Activated CD4-positive, alpha-beta T cell treated with anti-CD3 and anti-CD28 coated beads for 48 hours (primary cell): ENCODE results near the gene GANAB.
A peak's percentile ranks its signal among the peaks of the same experiment; 100 is the strongest.
"Not testable (repeated sequence)": the region's sequence is repeated elsewhere in the genome, so short reads cannot be mapped to it uniquely, and the experiment has no call there.

ENCODE experiments used
- DNase-seq: peaks from one replicate; pipeline ENCODE4 v3.0.0-alpha.2; 2020

GANAB gene

GRCh38 chr11:62600367-62601121, 45.9 kb downstream of the GANAB start:
- no peak for DNase-seq

GRCh38 chr11:62599901-62600300, 46.5 kb downstream of the GANAB start:
- no peak for DNase-seq

GRCh38 chr11:62599069-62599696, 47.2 kb downstream of the GANAB start:
- DNase-seq = peak; percentile 98

GRCh38 chr11:62595124-62595523, 51.3 kb downstream of the GANAB start:
- no peak for DNase-seq

GRCh38 chr11:62593434-62594044, 52.9 kb downstream of the GANAB start:
- DNase-seq = peak; percentile 87

- no peak for DNase-seq
Measured at GRCh38 chr11:62592989-62593421, 53.4 kb downstream of the GANAB start.

GRCh38 chr11:62592146-62592815, 54.1 kb downstream of the GANAB start:
- no peak for DNase-seq

- peak; percentile 97 for DNase-seq
Measured at GRCh38 chr11:62591448-62592145, 54.8 kb downstream of the GANAB start, which contains the start of gene TUT1. Gene TUT1 (minus strand): TSS chr11:62591523. CDS start chr11:62591485, 38 bp downstream.

- peak; percentile 60 for DNase-seq
Measured at GRCh38 chr11:62588966-62589637, 57.3 kb downstream of the GANAB start.

- DNase-seq = not testable (repeated sequence)
Measured at GRCh38 chr11:62585356-62585755, 61.1 kb downstream of the GANAB start.

- not testable (repeated sequence) for DNase-seq
Measured at GRCh38 chr11:62581735-62582134, 64.7 kb downstream of the GANAB start.

- DNase-seq = no peak
Measured at GRCh38 chr11:62580959-62581715, 65.3 kb downstream of the GANAB start.

GRCh38 chr11:62579252-62579651, 67.2 kb downstream of the GANAB start:
- DNase-seq = no peak

- no peak for DNase-seq
Measured at GRCh38 chr11:62578541-62578940, 67.9 kb downstream of the GANAB start.

- DNase-seq = no peak
Measured at GRCh38 chr11:62577046-62577714, 69.2 kb downstream of the GANAB start.

- no peak for DNase-seq
Measured at GRCh38 chr11:62575837-62576236, 70.6 kb downstream of the GANAB start.

- no peak for DNase-seq
Measured at GRCh38 chr11:62575156-62575555, 71.3 kb downstream of the GANAB start.
